Cardiac muscle cell (in vitro differentiated cells and primary cell): ENCODE measurements around the gene UNG. TPM values are rescaled to one million over a fixed set of nuclear protein-coding genes. Genes with fewer than 3 reads are reported as not detected.
"Not testable (repeated sequence)": the region's sequence is repeated elsewhere in the genome, so short reads cannot be mapped to it uniquely, and the experiment has no call there.

Experiments
- DNase-seq, 2 donors: peaks; one replicate each; pipeline versions ENCODE4 v3.0.0 to v3.0.0-alpha.2; 2010 to 2017; ENCODE audit warnings: low read depth in 1 of 2, low spot score in 1 of 2
- H3K27ac ChIP-seq: fragments of 200-600 bp; sonication (generic); 2 replicates; pipeline ENCODE4 v1.5.1; 2016
- H3K27me3 ChIP-seq: fragments of 200-600 bp; sonication (generic); 2 replicates; pipeline ENCODE4 v1.6.0; 2016; ENCODE audit warnings: control low read depth
- H3K36me3 ChIP-seq: fragments of 200-600 bp; sonication (generic); 2 replicates; pipeline ENCODE4 v1.5.1; 2016; ENCODE audit warnings: control low read depth
- H3K4me1 ChIP-seq: fragments of 200-600 bp; sonication (generic); 2 replicates; pipeline ENCODE4 v1.8.1; 2017; ENCODE audit warnings: low read depth, mild to moderate bottlenecking, mixed run types
- H3K4me3 ChIP-seq: fragments of 200-600 bp; sonication (generic); 2 replicates; pipeline ENCODE4 v1.5.1; 2016; ENCODE audit warnings: mild to moderate bottlenecking
- H3K9me3 ChIP-seq: fragments of 200-600 bp; sonication (generic); 2 replicates; pipeline ENCODE4 v1.5.1; 2017; ENCODE audit warnings: low read depth, mild to moderate bottlenecking, control low read depth
- CTCF ChIP-seq: IDR thresholded peaks from 2 replicates; pipeline ENCODE4 v1.5.1; 2012; ENCODE audit warnings: low read depth, mild to moderate bottlenecking, low read length
- polyA plus RNA-seq: library from polyadenylated mRNA; unstranded; fragments of >200 nt; fragmentation: Nextera tagmentation; extraction: Ambion mirVana; gene quantifications from 2 replicates; pipeline ENCODE4 v1.2.1, GENCODE V29; 2016
- total RNA-seq: library from RNA; depleted of rRNA; stranded (reverse); fragments of >200 nt; gene quantifications from 2 replicates; pipeline ENCODE4 v1.2.3, GENCODE V29; 2016

Gene UNG
- total RNA-seq, result 133 and 159 TPM in 2 replicates
- 78.5 and 85.7 TPM in 2 replicates for polyA plus RNA-seq

DNA sequence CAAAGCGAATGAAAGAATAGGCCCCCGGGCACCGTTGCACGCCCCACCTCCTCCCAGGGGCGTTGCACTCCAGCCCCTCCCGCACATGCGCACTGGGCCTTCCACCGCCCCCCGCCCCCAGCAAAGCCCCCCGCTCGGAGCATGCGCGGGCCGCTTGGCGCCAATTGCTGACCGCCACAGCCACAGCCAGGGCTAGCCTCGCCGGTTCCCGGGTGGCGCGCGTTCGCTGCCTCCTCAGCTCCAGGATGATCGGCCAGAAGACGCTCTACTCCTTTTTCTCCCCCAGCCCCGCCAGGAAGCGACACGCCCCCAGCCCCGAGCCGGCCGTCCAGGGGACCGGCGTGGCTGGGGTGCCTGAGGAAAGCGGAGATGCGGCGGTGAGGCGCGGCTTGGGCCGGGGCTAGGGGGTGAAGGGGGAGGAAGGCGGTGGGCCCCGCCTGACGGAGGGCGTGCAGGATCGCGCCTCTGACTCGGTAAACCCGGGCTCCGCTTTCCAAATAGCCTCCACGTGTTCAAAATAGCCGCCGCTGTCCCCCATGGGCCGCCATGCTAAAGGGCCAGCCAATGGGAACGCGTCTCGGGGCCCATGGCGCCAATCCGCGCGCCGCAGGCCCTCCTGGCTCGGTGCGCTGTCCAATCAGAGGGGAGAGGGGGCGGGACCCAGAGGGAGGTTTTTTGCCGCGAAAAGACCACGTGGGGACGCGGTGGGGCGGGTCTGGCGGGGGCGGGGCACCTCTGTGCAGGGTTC is at the start of gene UNG:
Gene UNG (plus strand): TSS at position 163 of the 748 bp plus-strand sequence. CDS start 83 bp downstream, at position 246.
- Histone ChIP-seq H3K4me3 (peak within 1 kb of the TSS; percentile 54), H3K27me3 (no peaks in the 10 kb centered on the region), H3K9me3 (no peaks in the 10 kb centered on the region), H3K27ac (peak within 1 kb of the TSS; percentile 74), H3K4me1 (peaks cover 10% of the 10 kb centered on the region), H3K36me3 (peaks cover 16% of the 10 kb centered on the region)
- peak; percentile 97 to 98 for DNase-seq
- no peak for TF ChIP-seq CTCF

- not testable (repeated sequence) for DNase-seq, H3K4me1 ChIP-seq, H3K4me3 ChIP-seq, H3K9me3 ChIP-seq, H3K36me3 ChIP-seq, H3K27me3 ChIP-seq, H3K27ac ChIP-seq
Measured at GRCh38 chr12:109048706-109049105, 48.7 kb upstream of the UNG start.

- not testable (repeated sequence) for H3K4me1 ChIP-seq, H3K27ac ChIP-seq, H3K4me3 ChIP-seq, H3K36me3 ChIP-seq, DNase-seq, H3K9me3 ChIP-seq, H3K27me3 ChIP-seq
Measured at GRCh38 chr12:109049794-109050193, 47.6 kb upstream of the UNG start.

- no peak for DNase-seq
- Histone ChIP-seq H3K9me3 (no peaks in the 10 kb centered on the region), H3K27me3 (no peaks in the 10 kb centered on the region), H3K4me3 (peak overlapping the region; percentile 81), H3K27ac (no peak overlapping the region), H3K4me1 (peaks cover 7% of the 10 kb centered on the region), H3K36me3 (peaks cover 4% of the 10 kb centered on the region)
- no peak for TF ChIP-seq CTCF
Measured at GRCh38 chr12:109052097-109052413, 45.3 kb upstream of the UNG start.

- H3K4me3 ChIP-seq, result peak within 1 kb of the TSS; percentile 81
- H3K27me3 ChIP-seq, result no peaks in the 10 kb centered on the region
- peaks cover 4% of the 10 kb centered on the region for H3K36me3 ChIP-seq
- H3K27ac ChIP-seq, result peak within 1 kb of the TSS; percentile 86
- peak; percentile 88 to 93 for DNase-seq
- TF ChIP-seq CTCF, result peak; percentile 3
- H3K9me3 ChIP-seq, result no peaks in the 10 kb centered on the region
- H3K4me1 ChIP-seq, result peaks cover 7% of the 10 kb centered on the region
Measured at GRCh38 chr12:109052414-109053323, 44.7 kb upstream of the UNG start, which contains the start of gene USP30. Gene USP30 (plus strand): TSS chr12:109052576. CDS start chr12:109052679, 103 bp downstream.

DNA sequence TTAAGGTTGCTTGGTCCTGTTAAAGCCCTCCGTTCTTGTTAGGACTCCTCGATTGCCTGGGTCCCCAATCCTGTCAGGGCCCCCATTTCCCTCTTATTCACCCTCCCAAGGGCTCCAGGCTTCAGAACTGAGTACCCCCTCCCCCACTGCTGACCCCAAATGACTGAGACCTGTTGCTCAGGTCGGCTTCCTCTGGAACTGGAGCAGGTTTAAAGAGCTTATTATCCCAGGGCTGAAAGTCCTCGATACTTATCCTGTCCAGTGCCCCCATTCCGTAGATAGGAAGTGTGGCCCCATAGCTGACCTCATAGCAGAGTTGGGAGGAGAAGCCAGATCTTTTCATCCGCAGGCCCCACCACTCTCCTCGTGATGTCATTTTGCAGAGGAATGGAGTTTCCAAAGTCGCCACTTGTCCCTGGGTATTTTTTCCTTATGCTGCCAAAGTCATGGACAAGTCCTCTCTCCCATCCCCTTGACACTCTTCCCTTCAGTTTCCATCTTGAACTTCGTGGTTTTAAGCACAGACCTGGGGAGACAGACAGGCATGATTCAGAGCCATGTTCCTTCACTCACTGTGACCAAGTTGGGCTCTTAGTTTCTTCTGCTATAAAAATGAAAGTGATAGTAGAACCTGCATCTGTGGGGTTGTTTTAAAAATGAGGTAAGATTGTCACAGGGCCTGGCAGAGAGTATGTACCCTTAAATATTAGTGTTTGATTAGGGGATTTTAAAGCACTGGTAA is 43.8 kb upstream of the UNG start:
- no peaks in the 10 kb centered on the region for H3K9me3 ChIP-seq
- no peaks in the 10 kb centered on the region for H3K27me3 ChIP-seq
- no peak for TF ChIP-seq CTCF
- H3K27ac ChIP-seq, result peak overlapping the region; percentile 86
- DNase-seq, result peak; percentile 1 to 2
- peak overlapping the region; percentile 81 for H3K4me3 ChIP-seq
- H3K4me1 ChIP-seq, result peaks cover 7% of the 10 kb centered on the region
- peaks cover 6% of the 10 kb centered on the region for H3K36me3 ChIP-seq

DNA sequence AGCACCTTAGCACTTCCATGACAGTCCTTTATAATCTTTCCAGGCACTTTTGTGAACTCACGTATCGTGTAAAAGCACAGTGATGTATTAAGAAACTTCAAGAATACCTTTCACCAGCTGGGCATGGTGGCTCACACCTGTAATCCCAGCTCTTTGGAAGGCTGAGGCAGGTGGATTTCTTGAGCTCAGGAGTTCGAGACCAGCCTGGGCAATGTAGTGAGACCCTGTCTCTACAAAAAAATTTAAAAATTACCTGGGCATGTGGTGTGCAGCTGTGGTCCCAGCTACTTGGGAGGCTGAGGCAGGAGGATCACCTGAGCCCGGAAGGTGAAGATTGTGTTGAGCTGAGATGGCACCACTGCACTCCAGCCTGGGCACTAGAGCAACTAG is 43.3 kb upstream of the UNG start:
- not testable (repeated sequence) for H3K36me3 ChIP-seq, H3K4me3 ChIP-seq, DNase-seq, H3K4me1 ChIP-seq, H3K9me3 ChIP-seq, H3K27me3 ChIP-seq
- peak overlapping the region; percentile 86 for H3K27ac ChIP-seq
